KG1 (cell line): Measurements from ENCODE around the gene OSBP2.

Source experiments
- DNase-seq: peaks from one replicate; lab custom pipeline; 2025; lab: John Stamatoyannopoulos, UW

OSBP2 gene

GRCh38 chr22:30943368-30943767 lies 248.7 kb downstream of the OSBP2 start:
- DNase-seq: no peak

DNA sequence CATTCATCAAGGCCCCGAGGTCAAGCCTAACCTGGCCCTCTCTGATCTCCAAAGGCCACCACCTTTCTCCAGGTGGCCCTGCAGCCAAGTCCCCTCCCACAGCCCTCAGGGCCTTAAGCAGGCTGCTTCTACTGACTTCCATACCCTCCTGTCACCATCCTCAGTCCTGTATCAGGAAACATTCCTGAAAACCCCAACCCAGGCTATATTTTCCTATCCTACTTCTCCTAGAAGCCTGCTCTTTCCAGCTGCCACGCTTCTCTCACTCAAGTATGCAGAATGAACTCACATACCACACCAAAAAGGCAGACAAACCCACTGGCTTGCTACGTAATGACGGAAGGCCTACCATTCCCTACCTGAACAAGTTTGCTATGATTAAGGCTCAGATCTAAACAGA lies 250.3 kb downstream of the OSBP2 start:
- no peak for DNase-seq

- DNase-seq: no peak
Observed at GRCh38 chr22:30945653-30946052, 251.0 kb downstream of the OSBP2 start.

- DNase-seq: no peak
Observed at GRCh38 chr22:30946354-30946753, 251.7 kb downstream of the OSBP2 start.

- no peak for DNase-seq
Observed at GRCh38 chr22:30947173-30947815, 252.6 kb downstream of the OSBP2 start.

DNA sequence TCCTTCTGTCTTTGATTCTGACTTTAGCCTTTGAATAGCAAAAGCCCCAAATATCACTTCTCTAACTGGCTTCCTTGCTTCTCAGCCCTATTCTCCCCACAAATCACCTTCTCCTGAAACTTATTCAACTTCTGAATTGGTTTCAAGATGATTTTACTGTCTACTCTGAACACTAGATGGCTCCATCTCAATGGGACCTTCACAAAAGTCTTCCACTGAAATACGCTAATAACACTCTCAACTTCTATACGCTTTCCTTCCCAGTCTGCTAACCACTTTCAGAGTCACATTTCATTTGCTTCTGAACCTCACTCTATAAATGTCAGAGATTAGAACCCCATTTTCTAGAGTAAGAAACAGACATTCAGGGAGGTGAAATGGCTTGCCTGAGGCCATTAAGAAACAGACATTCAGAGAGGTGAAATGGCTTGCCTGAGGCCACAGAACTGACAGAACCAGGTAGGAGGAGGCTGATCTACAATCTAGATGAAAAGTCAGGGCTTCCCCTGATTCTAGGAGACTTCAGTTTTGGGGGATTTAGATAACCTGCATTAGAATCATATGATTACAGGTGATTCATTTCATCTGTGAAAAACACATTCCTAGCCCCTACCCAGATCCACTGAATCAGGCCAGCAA lies 253.3 kb downstream of the OSBP2 start:
- no peak for DNase-seq

GRCh38 chr22:30948930-30949342 lies 254.3 kb downstream of the OSBP2 start:
- DNase-seq: no peak

DNA sequence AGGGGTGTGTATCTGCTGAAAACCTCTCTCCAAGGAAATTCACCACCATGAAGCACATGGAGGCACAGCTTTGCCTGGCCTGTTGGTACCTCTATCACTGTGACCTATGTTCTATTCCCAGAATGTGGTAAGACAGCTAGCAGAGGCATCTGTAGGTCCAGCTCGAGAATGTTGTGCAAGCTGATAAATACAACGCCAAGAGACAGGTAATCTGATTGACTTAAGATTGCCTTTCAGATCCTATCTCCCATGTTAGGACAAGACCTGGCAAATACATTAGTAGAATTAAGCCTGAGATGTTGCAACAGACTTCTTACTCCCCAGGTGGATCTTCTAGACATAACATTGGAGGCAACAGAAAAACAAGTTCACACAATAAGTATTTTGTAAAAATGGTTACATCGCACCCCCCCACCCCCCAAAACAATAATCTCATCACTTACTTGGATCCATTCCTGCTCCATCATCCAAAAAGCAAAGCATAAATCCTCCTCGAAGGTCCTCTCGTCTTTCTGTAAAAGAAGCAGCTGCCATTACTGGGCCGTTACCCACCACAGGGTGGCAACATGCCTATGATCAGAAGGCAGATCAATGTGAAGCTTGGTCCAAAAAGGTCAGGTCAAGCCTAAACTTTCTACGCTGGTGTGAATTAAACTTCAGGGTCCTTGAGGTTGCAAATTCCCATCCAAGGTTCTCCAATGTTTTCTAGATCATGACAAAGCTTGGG lies 255.4 kb downstream of the OSBP2 start:
- no peak for DNase-seq

DNA sequence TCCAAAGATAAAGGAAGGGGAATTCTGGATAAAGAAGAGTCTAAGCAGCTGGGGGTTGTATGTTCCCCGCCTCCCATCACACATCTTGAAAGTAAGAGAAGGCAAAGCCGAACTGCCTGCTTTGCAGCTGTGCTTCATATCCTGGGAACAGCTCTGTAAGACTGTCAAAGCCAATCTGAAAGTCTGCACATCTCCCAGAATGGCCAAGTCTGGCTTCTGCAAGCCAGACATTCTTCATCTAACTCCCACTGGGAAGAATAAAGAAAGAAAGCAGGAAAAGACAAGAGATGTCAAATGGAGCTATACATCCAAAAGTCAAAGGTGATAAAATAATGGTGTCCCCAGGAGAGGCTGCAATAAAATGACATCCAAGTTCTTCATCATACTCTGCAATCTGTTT lies 258.5 kb downstream of the OSBP2 start:
- DNase-seq: no peak

- DNase-seq: no peak
Observed at GRCh38 chr22:30955153-30955552, 260.5 kb downstream of the OSBP2 start.
